Measurements from ENCODE around the gene GPR42. TPM values are rescaled to one million over a fixed set of nuclear protein-coding genes. Genes with fewer than 3 reads are reported as not detected.

GPR42 gene
- total and polyA plus RNA-seq, 11 donors: not detected

- TF ChIP-seq CTCF (IDR thresholded peaks at IDR 0.05) (no peak), POLR2A (IDR thresholded peaks at IDR 0.05) (no peak)
- Histone ChIP-seq H3K4me1 (peaks cover 0 to 32% (median 0%) of the 10 kb centered on the region in 12 donors), H3K36me3 (no peaks in the 10 kb centered on the region), H3K9me3 (no peaks in the 10 kb centered on the region), H3K27ac (no peak overlapping the region), H3K4me3 (no peak overlapping the region), H3K27me3 (peaks cover 0 to 9% (median 0%) of the 10 kb centered on the region in 9 donors)
- DNase-seq: peak in 1 of 5 donors; percentile 47
- 77 to 84% (median 81%) methylated on average over 15 to 18 of the region's 18 CpGs for WGBS, 4 donors
- intact Hi-C loops (cut with DNase I): no loop called here
- ATAC-seq: no peak
Observed at GRCh38 chr19:35348911-35349611, 21.8 kb upstream of the GPR42 start.

- WGBS, 4 donors: 81 to 85% (median 82%) methylated on average over 15 to 17 of the region's 17 CpGs
- ATAC-seq: no peak
- TF ChIP-seq CTCF (IDR thresholded peaks at IDR 0.05) (no peak), POLR2A (IDR thresholded peaks at IDR 0.05) (no peak)
- no peak overlapping the region for H3K4me3 ChIP-seq
- intact Hi-C loops (cut with DNase I): loop anchor here in 6 of 10 donors (5.0 to 10.0 kb wide), 6 partner anchors 117 to 365 kb away; partner anchors contain the start of genes KRTDAP (in 2 of the 6) and KMT2B (in 1 of the 6)
- peaks cover 0 to 32% (median 0%) of the 10 kb centered on the region in 12 donors for H3K4me1 ChIP-seq
- no peaks in the 10 kb centered on the region for H3K9me3 ChIP-seq
- H3K36me3 ChIP-seq: no peaks in the 10 kb centered on the region
- H3K27ac ChIP-seq: no peak overlapping the region
- DNase-seq: peak in 1 of 5 donors; percentile 45
- H3K27me3 ChIP-seq: peaks cover 0 to 9% (median 0%) of the 10 kb centered on the region in 9 donors
Observed at GRCh38 chr19:35349614-35350521, 21.0 kb upstream of the GPR42 start.

GRCh38 chr19:35350591-35350990 is 20.3 kb upstream of the GPR42 start:
- no peak overlapping the region for H3K4me3 ChIP-seq
- H3K27ac ChIP-seq: no peak overlapping the region
- H3K36me3 ChIP-seq: no peaks in the 10 kb centered on the region
- no peak for ATAC-seq
- intact Hi-C loops (cut with DNase I): loop anchor here in 6 of 10 donors (5.0 to 10.0 kb wide), 6 partner anchors 117 to 364 kb away; partner anchors contain the start of genes KRTDAP (in 2 of the 6) and KMT2B (in 1 of the 6)
- peaks cover 0 to 9% (median 0%) of the 10 kb centered on the region in 9 donors for H3K27me3 ChIP-seq
- no peaks in the 10 kb centered on the region for H3K9me3 ChIP-seq
- WGBS, 4 donors: 91 to 100% (median 93%) methylated on average over 6 to 7 of the region's 7 CpGs
- TF ChIP-seq POLR2A (IDR thresholded peaks at IDR 0.05) (no peak), CTCF (IDR thresholded peaks at IDR 0.05) (no peak)
- DNase-seq: peak in 1 of 5 donors; percentile 50
- H3K4me1 ChIP-seq: peaks cover 0 to 32% (median 0%) of the 10 kb centered on the region in 12 donors

Data from heart left ventricle (tissue), 16 donors.